Body of pancreas (tissue), 4 donors: ENCODE measurements around the gene PLOD1. TPM values are rescaled to one million over a fixed set of nuclear protein-coding genes. Genes with fewer than 3 reads are reported as not detected.

ENCODE experiments used
- ATAC-seq: fragments of 150-250 bp; one replicate; pipeline ENCODE4 v1.9.1; 2016
- DNase-seq, 4 donors: peaks; one replicate each; pipeline ENCODE4 v3.0.0-alpha.2; 2019
- H3K27ac ChIP-seq, 4 donors: fragments of 200-600 bp; sonication (generic); 1 replicate in 3 of 4; 2 replicates in 1 of 4; pipeline versions ENCODE4 v1.5.1 to v1.6.1; 2016 to 2019; ENCODE audit warnings: mild to moderate bottlenecking in 1 of 4, mixed read lengths in 1 of 4, moderate library complexity in 1 of 4
- H3K27me3 ChIP-seq, 2 donors: fragments of 200-600 bp; sonication (generic); one replicate each; pipeline ENCODE4 v1.6.0; 2016; ENCODE audit warnings: mild to moderate bottlenecking in 1 of 2
- H3K36me3 ChIP-seq, 2 donors: fragments of 200-600 bp; sonication (generic); replicated peaks in 1 of 2; 2 replicates each; pipeline ENCODE4 v1.5.1; 2016; ENCODE audit warnings: low read depth in 2 of 2; ENCODE audit not compliant: insufficient read depth in 1 of 2
- H3K4me1 ChIP-seq: fragments of 200-600 bp; sonication (generic); one replicate; pipeline ENCODE4 v1.6.0; 2016
- H3K4me3 ChIP-seq, 2 donors: fragments of 200-600 bp; sonication (generic); 1 replicate in 1 of 2; 2 replicates in 1 of 2; pipeline ENCODE4 v1.5.1; 2016 to 2019
- H3K9me3 ChIP-seq, 3 donors: fragments of 200-600 bp; sonication (generic); 1 replicate in 2 of 3; 2 replicates in 1 of 3; pipeline ENCODE4 v1.5.1; 2016
- CTCF ChIP-seq, 7 experiments: fragments of 450-650 bp in 4 of 7; fragments of 200-600 bp in 3 of 7; sonication (generic) in 3 of 7; IDR thresholded peaks; one replicate each; pipeline ENCODE4 v1.5.1; 2016 to 2019; ENCODE audit warnings: antibody characterized with exemption in 7 of 7
- POLR2A ChIP-seq, 3 donors: fragments of 450-650 bp; IDR thresholded peaks; one replicate each; pipeline ENCODE4 v1.6.1; 2016; ENCODE audit warnings: antibody characterized with exemption in 3 of 3, mild to moderate bottlenecking in 2 of 3
- WGBS, 2 donors: methylation state at CpG; one replicate each; pipeline ENCODE4 v1.1.5; 2017; 5-methylcytosine and 5-hydroxymethylcytosine counted together
- intact Hi-C: fragments of 100-400 bp; cut with DNase I; formaldehyde crosslinking; loops from one replicate; pipeline ENCODE4 v1.15.1; 2023
- small RNA-seq: library from RNA; depleted of rRNA; stranded (forward); fragments of <200 nt; gene quantifications from one replicate; pipeline ENCODE3, GENCODE V24; 2016
- total RNA-seq, 2 donors: library from RNA; depleted of rRNA; stranded (reverse); fragments of >200 nt; gene quantifications; one replicate each; pipeline ENCODE4 v1.1.0, GENCODE V29; 2016

Gene PLOD1
- total RNA-seq, 2 donors from 2014 or later: 30.9 to 39.6 TPM

DNA sequence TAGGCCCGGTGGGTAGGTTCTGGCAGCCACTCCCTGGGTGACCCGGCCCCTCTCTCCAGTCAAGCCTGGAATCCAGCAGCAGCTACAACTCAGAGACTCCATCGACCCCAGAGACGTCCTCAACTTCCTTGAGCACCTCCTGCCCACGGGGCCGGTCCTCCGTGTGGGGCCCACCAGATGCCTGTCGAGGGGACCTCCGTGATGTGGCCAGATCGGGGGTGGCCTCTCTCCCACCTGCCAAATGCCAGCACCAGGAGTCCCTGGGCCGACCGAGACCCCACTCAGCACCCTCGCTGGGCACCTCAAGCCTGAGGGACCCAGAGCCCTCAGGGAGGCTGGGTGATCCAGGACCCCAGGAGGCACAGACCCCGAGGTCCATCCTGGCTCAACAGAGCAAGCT lies 87.5 kb downstream of the PLOD1 start:
- Histone ChIP-seq H3K4me3 (no peak overlapping the region), H3K27me3 (no peaks in the 10 kb centered on the region), H3K9me3 (no peaks in the 10 kb centered on the region), H3K36me3 (peaks cover 0 to 5% of the 10 kb centered on the region in 2 donors), H3K4me1 (peaks cover 13% of the 10 kb centered on the region), H3K27ac (no peak overlapping the region)
- DNase-seq (no peak), ATAC-seq (no peak)
- intact Hi-C loops: no loop called here
- 90 to 92% methylated on average over 9 to 13 of the region's 14 CpGs for WGBS, 2 donors
- TF ChIP-seq POLR2A (IDR thresholded peaks at IDR 0.05) (no peak), CTCF (IDR thresholded peaks at IDR 0.05) (no peak)

Small RNA genes lying within 50 kb of the gene (small RNA-seq; reads per million reads assigned to genes)
- gene AL096840.1: not detected
- gene RF00019: not detected
- gene RNU5E-4P: not detected

Other genes starting within 250 kb of the PLOD1 start
- not detected for gene DRAXIN, start 243.0 kb upstream of the PLOD1 start, total RNA-seq
- gene AGTRAP, start 198.6 kb upstream of the PLOD1 start, total RNA-seq: 10 to 100 TPM; 16.8 to 24.6 TPM
- gene C1orf167, start 172.5 kb upstream of the PLOD1 start, total RNA-seq: not detected
- gene MTHFR, start 128.8 kb upstream of the PLOD1 start, total RNA-seq: 10 to 100 TPM; 26.4 to 30.1 TPM
- gene CLCN6, start 128.5 kb upstream of the PLOD1 start, total RNA-seq: 10 to 100 TPM in 1 of 2 donors, 1 to 10 TPM in 1; 7.0 to 23.7 TPM
- 10 to 100 TPM in 1 of 2 donors, not detected in 1; 25.4 TPM for gene NPPA, start 86.9 kb upstream of the PLOD1 start, total RNA-seq
- gene NPPB, start 75.8 kb upstream of the PLOD1 start, total RNA-seq: not detected
- 10 to 100 TPM; 67.7 to 87.0 TPM for gene KIAA2013, start 8.3 kb upstream of the PLOD1 start, total RNA-seq
- 10 to 100 TPM; 20.1 to 20.8 TPM for gene MFN2, start 45.7 kb downstream of the PLOD1 start, total RNA-seq
- 10 to 100 TPM; 23.7 to 25.9 TPM for gene MIIP, start 84.8 kb downstream of the PLOD1 start, total RNA-seq
- not detected for gene TNFRSF8, start 128.6 kb downstream of the PLOD1 start, total RNA-seq
- gene TNFRSF1B, start 232.3 kb downstream of the PLOD1 start, total RNA-seq: 10 to 100 TPM; 13.7 to 28.7 TPM